Measurements from ENCODE around the gene UBTD2. TPM values are rescaled to one million over a fixed set of nuclear protein-coding genes. Genes with fewer than 3 reads are reported as not detected.

The UBTD2 gene
- total and polyA plus RNA-seq, 9 of the 15 experiments (the other 6 are each of a cell fraction or from before 2014, with no cell fraction given) = 0.01 to 0.46 (median 0.15) TPM; not detected in 1

DNA sequence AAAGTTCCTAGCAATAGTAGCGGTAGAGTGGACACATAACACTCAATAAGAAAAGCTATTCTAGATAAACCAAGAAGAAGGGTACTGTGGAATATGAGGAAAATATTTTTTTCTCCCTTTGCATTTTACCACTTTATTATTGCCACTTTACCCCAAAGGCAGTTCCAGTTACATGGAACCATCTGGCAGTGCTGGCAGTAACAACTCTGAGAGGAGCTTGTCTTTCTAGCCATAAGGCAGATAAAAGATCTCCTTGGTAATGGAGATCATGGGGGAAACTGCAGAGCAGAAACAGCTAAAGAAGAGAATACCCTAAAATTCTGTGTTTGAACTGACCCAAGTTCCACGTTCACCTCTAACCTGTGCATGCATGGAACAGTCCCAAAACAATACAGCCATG, 38.5 kb downstream of the UBTD2 start:
- H3K4me2 ChIP-seq (ENCODE audit: insufficient read depth, low read length) = no peak overlapping the region
- no peak overlapping the region for H3K27ac ChIP-seq (ENCODE audit: extremely low read depth, low read depth, low read length)
- no peak overlapping the region for H3K9ac ChIP-seq (ENCODE audit: insufficient read depth in 1 of 2, low read depth in 2 of 2, low read length in 2 of 2)
- in situ Hi-C loops (cut with MboI) = no loop called here
- no peak overlapping the region for H2AFZ ChIP-seq (ENCODE audit: low read depth, low read length)
- no peak for FAIRE-seq
- H3K4me1 ChIP-seq (replicated peaks in 1 of 2; ENCODE audit: control insufficient read depth in 2 of 2, insufficient read depth in 2 of 2, low read length in 2 of 2) = no peaks in the 10 kb centered on the region
- POLR2A ChIA-PET = interaction anchor here (0.7 kb wide), 1 partner anchor 177 kb away, joined by 4 read pairs; no protein-coding TSS in a partner anchor
- H3K36me3 ChIP-seq (ENCODE audit: control insufficient read depth, insufficient read depth, low read length) = no peaks in the 10 kb centered on the region
- H3K27me3 ChIP-seq (ENCODE audit: control insufficient read depth in 2 of 2, insufficient read depth in 2 of 2, low read length in 2 of 2) = peaks cover 0 to 12% of the 10 kb centered on the region in 2 experiments; a peak in 4 of 5 replicates
- WGBS (ENCODE audit: insufficient coverage, low coverage, missing lambda C conversion rate) = 0% methylated on average over 2 of the region's 2 CpGs
- H3K79me2 ChIP-seq (ENCODE audit: control insufficient read depth, insufficient read depth, low read length) = no peaks in the 10 kb centered on the region
- no peaks in the 10 kb centered on the region for H3K9me1 ChIP-seq (ENCODE audit: control insufficient read depth, insufficient read depth, low read length)
- H3K9me3 ChIP-seq (replicated peaks; ENCODE audit: control insufficient read depth, insufficient read depth, low read depth, low read length) = no peaks in the 10 kb centered on the region
- ATAC-seq = no peak
- no peak overlapping the region for H3K4me3 ChIP-seq
- BruUV-seq (replicated peaks) = no TSS peak
- no peaks in the 10 kb centered on the region; the same call in 1 of the 2 replicates for H4K20me1 ChIP-seq (replicated peaks; ENCODE audit: control insufficient read depth, insufficient read depth, low read length)
- CTCF ChIA-PET (ENCODE audit: low intra/inter-chr PET ratio) = no interaction called here
- DNase-seq (ENCODE audit: extremely low read depth in 1 of 4, low spot score in 3 of 4) = no peak
- intact Hi-C loops (cut with micrococcal nuclease) = no loop called here
- no peak for TF ChIP-seq ZFP30 (CRISPR knock-in tag; IDR thresholded peaks at IDR 0.05; ENCODE audit: borderline replicate concordance)
- no peak for TF ChIP-seq MXI1 (IDR thresholded peaks at IDR 0.05; ENCODE audit: low read depth, low read length)
- no peak for TF ChIP-seq SAFB2 (IDR thresholded peaks at IDR 0.05; ENCODE audit: borderline replicate concordance, low read depth, low read length, severe bottlenecking)
- TF ChIP-seq, protein P1, sequence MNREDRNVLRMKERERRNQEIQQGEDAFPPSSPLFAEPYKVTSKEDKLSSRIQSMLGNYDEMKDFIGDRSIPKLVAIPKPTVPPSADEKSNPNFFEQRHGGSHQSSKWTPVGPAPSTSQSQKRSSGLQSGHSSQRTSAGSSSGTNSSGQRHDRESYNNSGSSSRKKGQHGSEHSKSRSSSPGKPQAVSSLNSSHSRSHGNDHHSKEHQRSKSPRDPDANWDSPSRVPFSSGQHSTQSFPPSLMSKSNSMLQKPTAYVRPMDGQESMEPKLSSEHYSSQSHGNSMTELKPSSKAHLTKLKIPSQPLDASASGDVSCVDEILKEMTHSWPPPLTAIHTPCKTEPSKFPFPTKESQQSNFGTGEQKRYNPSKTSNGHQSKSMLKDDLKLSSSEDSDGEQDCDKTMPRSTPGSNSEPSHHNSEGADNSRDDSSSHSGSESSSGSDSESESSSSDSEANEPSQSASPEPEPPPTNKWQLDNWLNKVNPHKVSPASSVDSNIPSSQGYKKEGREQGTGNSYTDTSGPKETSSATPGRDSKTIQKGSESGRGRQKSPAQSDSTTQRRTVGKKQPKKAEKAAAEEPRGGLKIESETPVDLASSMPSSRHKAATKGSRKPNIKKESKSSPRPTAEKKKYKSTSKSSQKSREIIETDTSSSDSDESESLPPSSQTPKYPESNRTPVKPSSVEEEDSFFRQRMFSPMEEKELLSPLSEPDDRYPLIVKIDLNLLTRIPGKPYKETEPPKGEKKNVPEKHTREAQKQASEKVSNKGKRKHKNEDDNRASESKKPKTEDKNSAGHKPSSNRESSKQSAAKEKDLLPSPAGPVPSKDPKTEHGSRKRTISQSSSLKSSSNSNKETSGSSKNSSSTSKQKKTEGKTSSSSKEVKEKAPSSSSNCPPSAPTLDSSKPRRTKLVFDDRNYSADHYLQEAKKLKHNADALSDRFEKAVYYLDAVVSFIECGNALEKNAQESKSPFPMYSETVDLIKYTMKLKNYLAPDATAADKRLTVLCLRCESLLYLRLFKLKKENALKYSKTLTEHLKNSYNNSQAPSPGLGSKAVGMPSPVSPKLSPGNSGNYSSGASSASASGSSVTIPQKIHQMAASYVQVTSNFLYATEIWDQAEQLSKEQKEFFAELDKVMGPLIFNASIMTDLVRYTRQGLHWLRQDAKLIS (CRISPR knock-in tag; IDR thresholded peaks at IDR 0.05) = no peak
- TF ChIP-seq SIN3A (IDR thresholded peaks at IDR 0.05; ENCODE audit: borderline replicate concordance in 2 of 2, control insufficient read depth in 1 of 2, low read depth in 2 of 2, low read length in 2 of 2) = no peak
- TF ChIP-seq ZNF407 (IDR thresholded peaks at IDR 0.05; ENCODE audit: low read depth) = no peak
- TF ChIP-seq MTF1 (CRISPR knock-in tag; IDR thresholded peaks at IDR 0.05; ENCODE audit: borderline replicate concordance) = no peak
- TF ChIP-seq, protein P2, sequence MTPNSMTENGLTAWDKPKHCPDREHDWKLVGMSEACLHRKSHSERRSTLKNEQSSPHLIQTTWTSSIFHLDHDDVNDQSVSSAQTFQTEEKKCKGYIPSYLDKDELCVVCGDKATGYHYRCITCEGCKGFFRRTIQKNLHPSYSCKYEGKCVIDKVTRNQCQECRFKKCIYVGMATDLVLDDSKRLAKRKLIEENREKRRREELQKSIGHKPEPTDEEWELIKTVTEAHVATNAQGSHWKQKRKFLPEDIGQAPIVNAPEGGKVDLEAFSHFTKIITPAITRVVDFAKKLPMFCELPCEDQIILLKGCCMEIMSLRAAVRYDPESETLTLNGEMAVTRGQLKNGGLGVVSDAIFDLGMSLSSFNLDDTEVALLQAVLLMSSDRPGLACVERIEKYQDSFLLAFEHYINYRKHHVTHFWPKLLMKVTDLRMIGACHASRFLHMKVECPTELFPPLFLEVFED (CRISPR knock-in tag; conservative IDR thresholded peaks at IDR 0.05) = no peak
